GM12878 (cell line): ENCODE data around the gene FAT1. TPM values are rescaled to one million over a fixed set of nuclear protein-coding genes. Genes with fewer than 3 reads are reported as not detected.

Source experiments
- ATAC-seq: fragments of 200-7000 bp; cut with Tn5 transposase; 3 replicates; pipeline ENCODE4 v1.9.1; 2020; ENCODE audit warnings: mild to moderate bottlenecking, moderate library complexity
- BruUV-seq: library from RNA; stranded (reverse); fragments of 400-500 nt; replicated peaks from 2 replicates; lab custom pipeline; 2021; lab: Mats Ljungman, UMichigan
- CTCF ChIA-PET: fragments of 300-600 bp; sonication (Branson Sonifier 250); formaldehyde crosslinking; extraction: SDS; loops from one replicate; lab custom pipeline; 2021; ENCODE audit warnings: inconsistent platforms; lab: Yijun Ruan, JAX
- POLR2A ChIA-PET: fragments of 350-600 bp; formaldehyde crosslinking; extraction: SDS; loops from one replicate; lab custom pipeline; 2021; ENCODE audit warnings: inconsistent platforms; lab: Charles Lee
- RAD21 ChIA-PET: fragments of 300-600 bp; sonication (Branson Sonifier 250); formaldehyde crosslinking; loops from one replicate; lab custom pipeline; 2023; ENCODE audit warnings: antibody characterized with exemption; ENCODE audit not compliant: unreplicated experiment; lab: Charles Lee
- SMC1A ChIA-PET: fragments of 300-600 bp; sonication (Branson Sonifier 250); formaldehyde crosslinking; loops from one replicate; lab custom pipeline; 2023; ENCODE audit not compliant: unreplicated experiment, uncharacterized antibody; lab: Charles Lee
- DNase-seq: peaks from one replicate; pipeline ENCODE4 v3.0.0-alpha.2; 2011; ENCODE audit warnings: low read depth, low spot score
- FAIRE-seq: peaks from 3 replicates; lab custom pipeline; 2011; peaks lifted over from hg19 to GRCh38; lab: Jason Lieb, UNC
- H2AFZ ChIP-seq: 2 replicates; pipeline ENCODE4 v1.6.0; 2011; ENCODE audit warnings: low read depth, low read length, control low read depth; ENCODE audit not compliant: control insufficient read depth
- H3K27ac ChIP-seq: 2 replicates; pipeline ENCODE4 v1.5.1; 2011; ENCODE audit warnings: control low read depth; ENCODE audit not compliant: control insufficient read depth, insufficient read depth
- H3K27me3 ChIP-seq, 2 experiments: replicated peaks in 1 of 2; 2 replicates each; pipeline versions ENCODE4 v1.6.0 to v1.6.1; 2011; ENCODE audit warnings: low read length in 1 of 2; ENCODE audit not compliant: control insufficient read depth in 2 of 2, insufficient read depth in 2 of 2
- H3K36me3 ChIP-seq, 2 experiments: 2 replicates each; pipeline ENCODE4 v1.5.1; 2011; ENCODE audit warnings: low read length in 1 of 2; ENCODE audit not compliant: control insufficient read depth in 2 of 2, insufficient read depth in 2 of 2
- H3K4me1 ChIP-seq: 2 replicates; pipeline ENCODE4 v1.6.1; 2011; ENCODE audit warnings: mild to moderate bottlenecking, low read length, moderate library complexity, mixed read lengths; ENCODE audit not compliant: control insufficient read depth, insufficient read depth
- H3K4me2 ChIP-seq: 2 replicates; pipeline ENCODE4 v1.6.0; 2011; ENCODE audit warnings: control low read depth; ENCODE audit not compliant: control insufficient read depth, insufficient read depth
- H3K4me3 ChIP-seq: fragments of 200-600 bp; sonication (generic); 2 replicates; pipeline ENCODE4 v1.5.1; 2016
- H3K79me2 ChIP-seq: 2 replicates; pipeline ENCODE4 v1.6.0; 2011; ENCODE audit warnings: low read length; ENCODE audit not compliant: control insufficient read depth, insufficient read depth
- H3K9ac ChIP-seq: 2 replicates; pipeline ENCODE4 v1.8.0; 2011; ENCODE audit warnings: low read length, control low read depth, mixed read lengths; ENCODE audit not compliant: control insufficient read depth, insufficient read depth
- H3K9me3 ChIP-seq: replicated peaks from 3 replicates; pipeline ENCODE4 v1.5.1; 2011; ENCODE audit warnings: mild to moderate bottlenecking, low read length; ENCODE audit not compliant: control insufficient read depth, insufficient read depth
- H4K20me1 ChIP-seq: 2 replicates; pipeline ENCODE4 v1.6.0; 2011; ENCODE audit not compliant: control insufficient read depth, insufficient read depth
- CHD2 ChIP-seq: IDR thresholded peaks from 2 replicates; pipeline ENCODE4 v1.6.1; 2011; ENCODE audit warnings: low read depth, low read length, improper control_type of control experiment, borderline replicate concordance
- MEF2B ChIP-seq: fragments of 450-650 bp; IDR thresholded peaks from 2 replicates; pipeline ENCODE4 v1.6.1; 2018; ENCODE audit warnings: mild to moderate bottlenecking, moderate library complexity; ENCODE audit not compliant: partially characterized antibody, poor library complexity, severe bottlenecking
- SRF ChIP-seq, 2 experiments: IDR thresholded peaks; 2 replicates each; pipeline ENCODE4 v1.6.1; 2011; ENCODE audit warnings: low read depth in 2 of 2, low read length in 2 of 2, mild to moderate bottlenecking in 1 of 2, moderate library complexity in 1 of 2
- STAT3 ChIP-seq: IDR thresholded peaks from 2 replicates; pipeline ENCODE4 v1.6.1; 2011; ENCODE audit warnings: low read depth, low read length, improper control_type of control experiment
- TAF1 ChIP-seq: IDR thresholded peaks from 2 replicates; pipeline ENCODE4 v1.6.1; 2011; ENCODE audit warnings: mild to moderate bottlenecking, low read depth, low read length, borderline replicate concordance
- WRNIP1 ChIP-seq: IDR thresholded peaks from 2 replicates; pipeline ENCODE4 v1.6.1; 2011; ENCODE audit warnings: low read depth, low read length, improper control_type of control experiment, borderline replicate concordance
- WGBS: methylation state at CpG from one replicate; pipeline ENCODE4 v1.1.6; 2016; ENCODE audit warnings: low lambda C conversion rate; ENCODE audit not compliant: insufficient replicate concordance, insufficient coverage; ENCODE audit errors: missing lambda C conversion rate; 5-methylcytosine and 5-hydroxymethylcytosine counted together
- in situ Hi-C: fragments of 300-500 bp; cut with MboI; formaldehyde crosslinking; loops from 9 replicates; pipeline ENCODE4 v1.14.3; 2018; ENCODE audit warnings: mixed read lengths
- intact Hi-C: fragments of 100-400 bp; cut with micrococcal nuclease; formaldehyde crosslinking; loops from one replicate; pipeline ENCODE4 v1.14.2; 2022; ENCODE audit not compliant: unreplicated experiment
- polyA plus RNA-seq, 11 experiments: library from polyadenylated mRNA; depleted of rRNA in 4 of 11; unstranded in 6 of 11; stranded (reverse) in 5 of 11; fragments of >200 nt; fragmentation: Nextera tagmentation in 4 of 11; fragmentation: Illumina TruSeq in 1 of 11; extraction: Ambion mirVana in 4 of 11; extraction: Trizol in 1 of 11; gene quantifications; 1 replicate in 1 of 11; 2 replicates in 10 of 11; pipeline versions ENCODE4 v1.2.1 to v1.2.3, GENCODE V29; 2011 to 2016; ENCODE audit warnings: inconsistent platforms in 2 of 11, missing spikeins in 2 of 11, low read depth in 1 of 11
- total RNA-seq, 4 experiments: library from RNA; depleted of rRNA in 3 of 4; stranded (reverse); fragments of >200 nt in 3 of 4; fragmentation: Illumina TruSeq in 1 of 4; extraction: Trizol in 1 of 4; gene quantifications; 2 replicates each; pipeline versions ENCODE4 v1.2.1 to v1.2.3, GENCODE V29; 2013 to 2021
- TF ChIP-seq, protein P1 (sequence below): IDR thresholded peaks from 2 replicates; pipeline ENCODE4 v1.6.1; 2011; ENCODE audit warnings: mild to moderate bottlenecking, low read depth, low read length, moderate library complexity; ENCODE audit not compliant: insufficient replicate concordance
- TF ChIP-seq, protein P2 (sequence below): fragments of 450-650 bp; IDR thresholded peaks from 2 replicates; pipeline ENCODE4 v1.6.1; 2017; ENCODE audit warnings: borderline replicate concordance
- TF ChIP-seq, protein P3 (sequence below): fragments of 450-650 bp; IDR thresholded peaks from 2 replicates; pipeline ENCODE4 v1.6.1; 2017; ENCODE audit warnings: mild to moderate bottlenecking, moderate library complexity

FAT1 gene
- total and polyA plus RNA-seq, 10 of the 15 experiments (the other 5 are each of a cell fraction or from before 2014, with no cell fraction given), result 0.04 to 11.8 (median 0.11) TPM; not detected in 1

DNA sequence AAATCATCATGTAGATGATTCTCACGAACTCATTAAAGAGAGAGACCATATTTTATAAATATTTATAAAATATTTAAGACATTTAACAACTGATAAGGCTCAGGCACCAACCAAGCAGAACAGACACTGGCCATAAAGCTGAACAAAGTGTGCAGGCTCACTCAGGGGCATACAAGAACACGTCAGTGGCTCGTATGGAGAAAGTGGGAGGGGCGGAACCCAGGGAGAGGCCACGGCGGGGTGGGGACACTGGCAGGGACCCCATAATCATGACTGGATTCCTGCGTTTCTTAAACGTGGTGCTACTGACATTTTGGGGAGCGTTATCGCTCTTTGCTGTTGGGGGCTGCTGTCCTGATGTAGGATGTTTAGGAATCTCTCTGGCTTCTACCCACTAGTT, 31.3 kb upstream of the FAT1 start:
- POLR2A ChIA-PET, result no interaction called here
- TF ChIP-seq SRF (IDR thresholded peaks at IDR 0.05; ENCODE audit: low read depth in 2 of 2, low read length in 2 of 2), result no peak
- TF ChIP-seq WRNIP1, result no peak
- TF ChIP-seq STAT3, result no peak
- TF ChIP-seq, protein P1, sequence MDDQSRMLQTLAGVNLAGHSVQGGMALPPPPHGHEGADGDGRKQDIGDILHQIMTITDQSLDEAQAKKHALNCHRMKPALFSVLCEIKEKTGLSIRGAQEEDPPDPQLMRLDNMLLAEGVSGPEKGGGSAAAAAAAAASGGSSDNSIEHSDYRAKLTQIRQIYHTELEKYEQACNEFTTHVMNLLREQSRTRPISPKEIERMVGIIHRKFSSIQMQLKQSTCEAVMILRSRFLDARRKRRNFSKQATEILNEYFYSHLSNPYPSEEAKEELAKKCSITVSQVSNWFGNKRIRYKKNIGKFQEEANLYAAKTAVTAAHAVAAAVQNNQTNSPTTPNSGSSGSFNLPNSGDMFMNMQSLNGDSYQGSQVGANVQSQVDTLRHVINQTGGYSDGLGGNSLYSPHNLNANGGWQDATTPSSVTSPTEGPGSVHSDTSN, result no peak
- no peak for TF ChIP-seq CHD2
- TF ChIP-seq, protein P2, sequence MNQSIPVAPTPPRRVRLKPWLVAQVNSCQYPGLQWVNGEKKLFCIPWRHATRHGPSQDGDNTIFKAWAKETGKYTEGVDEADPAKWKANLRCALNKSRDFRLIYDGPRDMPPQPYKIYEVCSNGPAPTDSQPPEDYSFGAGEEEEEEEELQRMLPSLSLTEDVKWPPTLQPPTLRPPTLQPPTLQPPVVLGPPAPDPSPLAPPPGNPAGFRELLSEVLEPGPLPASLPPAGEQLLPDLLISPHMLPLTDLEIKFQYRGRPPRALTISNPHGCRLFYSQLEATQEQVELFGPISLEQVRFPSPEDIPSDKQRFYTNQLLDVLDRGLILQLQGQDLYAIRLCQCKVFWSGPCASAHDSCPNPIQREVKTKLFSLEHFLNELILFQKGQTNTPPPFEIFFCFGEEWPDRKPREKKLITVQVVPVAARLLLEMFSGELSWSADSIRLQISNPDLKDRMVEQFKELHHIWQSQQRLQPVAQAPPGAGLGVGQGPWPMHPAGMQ, result no peak
- no peak for TF ChIP-seq TAF1
- TF ChIP-seq MEF2B, result no peak
- TF ChIP-seq, protein P3, sequence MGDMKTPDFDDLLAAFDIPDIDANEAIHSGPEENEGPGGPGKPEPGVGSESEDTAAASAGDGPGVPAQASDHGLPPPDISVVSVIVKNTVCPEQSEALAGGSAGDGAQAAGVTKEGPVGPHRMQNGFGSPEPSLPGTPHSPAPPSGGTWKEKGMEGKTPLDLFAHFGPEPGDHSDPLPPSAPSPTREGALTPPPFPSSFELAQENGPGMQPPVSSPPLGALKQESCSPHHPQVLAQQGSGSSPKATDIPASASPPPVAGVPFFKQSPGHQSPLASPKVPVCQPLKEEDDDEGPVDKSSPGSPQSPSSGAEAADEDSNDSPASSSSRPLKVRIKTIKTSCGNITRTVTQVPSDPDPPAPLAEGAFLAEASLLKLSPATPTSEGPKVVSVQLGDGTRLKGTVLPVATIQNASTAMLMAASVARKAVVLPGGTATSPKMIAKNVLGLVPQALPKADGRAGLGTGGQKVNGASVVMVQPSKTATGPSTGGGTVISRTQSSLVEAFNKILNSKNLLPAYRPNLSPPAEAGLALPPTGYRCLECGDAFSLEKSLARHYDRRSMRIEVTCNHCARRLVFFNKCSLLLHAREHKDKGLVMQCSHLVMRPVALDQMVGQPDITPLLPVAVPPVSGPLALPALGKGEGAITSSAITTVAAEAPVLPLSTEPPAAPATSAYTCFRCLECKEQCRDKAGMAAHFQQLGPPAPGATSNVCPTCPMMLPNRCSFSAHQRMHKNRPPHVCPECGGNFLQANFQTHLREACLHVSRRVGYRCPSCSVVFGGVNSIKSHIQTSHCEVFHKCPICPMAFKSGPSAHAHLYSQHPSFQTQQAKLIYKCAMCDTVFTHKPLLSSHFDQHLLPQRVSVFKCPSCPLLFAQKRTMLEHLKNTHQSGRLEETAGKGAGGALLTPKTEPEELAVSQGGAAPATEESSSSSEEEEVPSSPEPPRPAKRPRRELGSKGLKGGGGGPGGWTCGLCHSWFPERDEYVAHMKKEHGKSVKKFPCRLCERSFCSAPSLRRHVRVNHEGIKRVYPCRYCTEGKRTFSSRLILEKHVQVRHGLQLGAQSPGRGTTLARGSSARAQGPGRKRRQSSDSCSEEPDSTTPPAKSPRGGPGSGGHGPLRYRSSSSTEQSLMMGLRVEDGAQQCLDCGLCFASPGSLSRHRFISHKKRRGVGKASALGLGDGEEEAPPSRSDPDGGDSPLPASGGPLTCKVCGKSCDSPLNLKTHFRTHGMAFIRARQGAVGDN, result no peak
- TF ChIP-seq, all 136 proteins: peak for 0
- 16% methylated on average over 10 of the region's 10 CpGs for WGBS
- Histone ChIP-seq H3K36me3 (no peaks in the 10 kb centered on the region), H3K27ac (no peak overlapping the region), H3K4me1 (no peaks in the 10 kb centered on the region), H3K9ac (no peak overlapping the region), H3K4me2 (no peak overlapping the region), H3K4me3 (no peak overlapping the region), H2AFZ (no peak overlapping the region), H3K9me3 (no peaks in the 10 kb centered on the region), H3K27me3 (no peaks in the 10 kb centered on the region), H3K79me2 (no peaks in the 10 kb centered on the region), H4K20me1 (no peaks in the 10 kb centered on the region)
- in situ Hi-C loops (no loop called here), intact Hi-C loops (no loop called here)
- SMC1A ChIA-PET, result no interaction called here
- no TSS peak for BruUV-seq
- CTCF ChIA-PET, result no interaction called here
- RAD21 ChIA-PET, result no interaction called here
- DNase-seq, result no peak
- no peak for FAIRE-seq
- 0 out of 3 replicates have a peak, but pooled peaks have one; percentile 20 for ATAC-seq
